Measurements from ENCODE around the gene C10orf105. TPM values are rescaled to one million over a fixed set of nuclear protein-coding genes. Genes with fewer than 3 reads are reported as not detected.
A peak's percentile ranks its signal among the peaks of the same experiment; 100 is the strongest.

The C10orf105 gene
- total RNA-seq, 1 donor from 2014 or later: not detected

DNA sequence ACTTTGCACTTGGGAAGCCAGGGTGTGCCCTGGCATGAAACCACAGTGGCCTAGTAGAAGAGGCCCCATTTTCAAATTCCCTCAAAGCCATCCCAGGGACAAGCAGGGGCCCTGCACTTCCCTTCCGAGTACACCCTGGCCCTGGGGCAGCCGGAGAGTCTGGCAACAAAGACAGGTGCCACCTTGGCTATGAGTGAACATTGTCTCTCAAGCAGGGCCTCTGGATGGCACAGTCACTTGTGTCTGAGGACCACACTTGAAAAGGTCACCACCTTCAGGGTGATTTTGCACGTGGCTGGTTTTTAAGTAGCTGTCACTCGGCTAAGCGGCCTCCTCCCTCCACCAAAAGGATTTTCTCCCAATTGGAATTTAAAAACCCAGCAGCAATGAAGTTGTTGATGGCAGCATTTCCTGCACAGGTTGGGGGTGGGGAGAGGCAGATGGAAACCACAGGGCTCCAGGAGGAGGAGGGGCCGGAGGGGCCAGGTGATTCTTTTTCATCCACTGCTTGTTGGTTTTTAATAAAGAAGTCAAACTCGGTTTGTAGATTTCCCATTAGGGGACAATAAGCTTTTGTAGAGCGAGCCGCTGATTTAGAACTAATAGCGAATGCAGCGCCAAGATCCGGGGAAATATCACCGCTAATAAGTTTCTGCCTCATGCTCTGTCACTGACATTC, 33.9 kb downstream of the C10orf105 start:
- DNase-seq (no peak), ATAC-seq (ENCODE audit: low read depth) (no peak)
- peaks cover 4% of the 10 kb centered on the region for H3K4me1 Mint-ChIP-seq
- H3K9me3 Mint-ChIP-seq: peaks cover 3% of the 10 kb centered on the region
- POLR2A ChIA-PET: no interaction called here
- CTCF ChIA-PET: no interaction called here
- intact Hi-C loops (cut with micrococcal nuclease): no loop called here
- no peaks in the 10 kb centered on the region for H3K27me3 Mint-ChIP-seq
- H3K4me3 Mint-ChIP-seq: no peak overlapping the region
- TF ChIP-seq, protein P1, sequence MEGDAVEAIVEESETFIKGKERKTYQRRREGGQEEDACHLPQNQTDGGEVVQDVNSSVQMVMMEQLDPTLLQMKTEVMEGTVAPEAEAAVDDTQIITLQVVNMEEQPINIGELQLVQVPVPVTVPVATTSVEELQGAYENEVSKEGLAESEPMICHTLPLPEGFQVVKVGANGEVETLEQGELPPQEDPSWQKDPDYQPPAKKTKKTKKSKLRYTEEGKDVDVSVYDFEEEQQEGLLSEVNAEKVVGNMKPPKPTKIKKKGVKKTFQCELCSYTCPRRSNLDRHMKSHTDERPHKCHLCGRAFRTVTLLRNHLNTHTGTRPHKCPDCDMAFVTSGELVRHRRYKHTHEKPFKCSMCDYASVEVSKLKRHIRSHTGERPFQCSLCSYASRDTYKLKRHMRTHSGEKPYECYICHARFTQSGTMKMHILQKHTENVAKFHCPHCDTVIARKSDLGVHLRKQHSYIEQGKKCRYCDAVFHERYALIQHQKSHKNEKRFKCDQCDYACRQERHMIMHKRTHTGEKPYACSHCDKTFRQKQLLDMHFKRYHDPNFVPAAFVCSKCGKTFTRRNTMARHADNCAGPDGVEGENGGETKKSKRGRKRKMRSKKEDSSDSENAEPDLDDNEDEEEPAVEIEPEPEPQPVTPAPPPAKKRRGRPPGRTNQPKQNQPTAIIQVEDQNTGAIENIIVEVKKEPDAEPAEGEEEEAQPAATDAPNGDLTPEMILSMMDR (IDR thresholded peaks at IDR 0.05): no peak
- no peaks in the 10 kb centered on the region for H3K36me3 Mint-ChIP-seq (ENCODE audit: low read depth)
- no peak overlapping the region for H3K27ac Mint-ChIP-seq

DNA sequence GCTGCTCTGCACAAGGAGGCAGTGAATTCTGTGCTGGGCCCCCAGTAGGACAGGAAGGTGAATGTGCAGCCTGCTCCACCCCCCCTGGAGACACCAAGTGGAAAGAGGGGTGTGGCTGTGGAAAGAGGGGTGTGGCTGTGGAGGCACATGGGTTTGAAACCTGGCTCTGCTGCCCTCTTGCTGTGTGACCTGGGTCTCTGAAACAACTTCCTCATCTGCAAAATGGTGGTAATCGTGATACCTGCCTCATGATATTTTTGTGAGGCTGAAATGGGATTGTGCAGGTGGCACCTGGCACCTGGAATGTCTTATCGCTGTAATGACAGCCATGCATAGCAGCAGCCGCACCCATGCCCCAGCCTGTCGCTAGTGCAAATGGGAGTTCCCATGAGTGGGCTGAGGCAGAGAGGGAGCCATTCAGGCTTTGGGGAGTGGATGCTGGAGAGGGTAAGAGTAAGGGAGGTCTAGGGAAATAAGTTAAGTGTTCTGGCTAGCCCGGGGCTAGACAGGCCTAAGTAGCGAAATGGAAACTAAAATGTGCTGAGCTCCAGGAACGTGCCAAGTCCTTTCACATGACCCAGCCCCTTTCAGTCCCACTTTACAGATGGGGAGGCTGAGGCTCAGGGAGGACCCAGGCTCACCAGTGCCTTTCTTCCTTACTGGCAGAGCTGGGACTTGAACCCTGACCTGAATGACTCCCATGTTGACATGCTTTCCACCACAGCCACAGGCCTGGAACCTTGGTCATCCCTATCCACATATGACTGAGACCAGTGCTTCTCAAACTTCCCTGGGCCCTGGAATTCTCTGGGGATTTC, 35.0 kb downstream of the C10orf105 start:
- CTCF ChIA-PET: no interaction called here
- no peak overlapping the region for H3K27ac Mint-ChIP-seq

DNA sequence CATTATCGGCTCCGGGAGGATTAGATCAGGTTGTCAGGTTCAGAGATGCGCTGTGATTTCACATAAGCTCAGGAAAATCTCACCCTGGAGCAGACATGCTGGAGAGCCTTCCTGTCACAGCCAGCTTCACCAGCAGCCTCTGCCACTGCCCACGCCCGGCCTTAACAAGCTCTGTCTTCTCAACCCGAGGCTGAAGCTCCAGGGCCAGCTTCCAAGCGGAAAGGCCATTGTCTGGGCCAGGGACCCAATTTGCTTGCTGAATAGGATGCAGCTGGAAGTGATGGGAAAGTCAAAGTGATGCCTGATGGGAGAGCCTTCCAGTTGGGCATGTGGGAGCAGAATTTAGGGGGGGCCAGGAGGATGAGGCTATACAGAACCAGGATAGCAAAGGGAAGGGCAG, 36.3 kb downstream of the C10orf105 start:
- CTCF ChIA-PET: no interaction called here
- DNase-seq (no peak), ATAC-seq (ENCODE audit: low read depth) (no peak)
- intact Hi-C loops (cut with micrococcal nuclease): no loop called here
- H3K4me1 Mint-ChIP-seq: peaks cover 4% of the 10 kb centered on the region
- peaks cover 3% of the 10 kb centered on the region for H3K27me3 Mint-ChIP-seq
- no peaks in the 10 kb centered on the region for H3K36me3 Mint-ChIP-seq (ENCODE audit: low read depth)
- H3K9me3 Mint-ChIP-seq: peaks cover 3% of the 10 kb centered on the region
- TF ChIP-seq, protein P1 (IDR thresholded peaks at IDR 0.05): no peak
- no peak overlapping the region for H3K27ac Mint-ChIP-seq
- POLR2A ChIA-PET: no interaction called here
- H3K4me3 Mint-ChIP-seq: no peak overlapping the region

More for the DNA sequence above, 35.0 kb downstream of the C10orf105 start:
- DNase-seq (no peak), ATAC-seq (ENCODE audit: low read depth) (peak; percentile 52)
- Mint-ChIP-seq H3K36me3 (ENCODE audit: low read depth) (no peaks in the 10 kb centered on the region), H3K9me3 (peaks cover 3% of the 10 kb centered on the region), H3K4me1 (peaks cover 4% of the 10 kb centered on the region), H3K4me3 (no peak overlapping the region), H3K27me3 (peaks cover 3% of the 10 kb centered on the region)
- TF ChIP-seq, protein P1 (IDR thresholded peaks at IDR 0.05): no peak
- POLR2A ChIA-PET: no interaction called here
- intact Hi-C loops (cut with micrococcal nuclease): no loop called here

DNA sequence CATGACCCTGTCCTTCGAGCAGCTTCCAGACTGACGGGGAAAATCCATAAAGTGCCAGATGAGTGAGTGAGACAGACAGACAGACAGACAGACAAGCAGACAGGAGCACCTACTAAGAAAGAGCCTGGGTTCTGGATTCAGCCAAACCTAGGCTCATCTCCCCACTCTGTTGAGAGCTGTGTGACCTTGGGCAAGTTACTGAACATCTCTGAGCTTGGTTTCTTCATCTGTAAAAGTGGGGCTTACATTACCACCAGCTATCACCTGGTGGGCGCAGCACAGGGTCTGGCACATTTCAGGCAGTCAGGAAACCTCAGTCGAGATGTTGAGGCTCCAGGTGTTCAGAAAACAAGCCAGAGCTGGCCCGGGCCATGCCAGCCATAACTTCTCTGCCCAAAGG, 37.6 kb downstream of the C10orf105 start:
- ChIA-PET POLR2A (no interaction called here), CTCF (no interaction called here)
- Mint-ChIP-seq H3K9me3 (no peaks in the 10 kb centered on the region), H3K4me3 (no peak overlapping the region), H3K4me1 (peaks cover 4% of the 10 kb centered on the region), H3K36me3 (ENCODE audit: low read depth) (no peaks in the 10 kb centered on the region), H3K27ac (no peak overlapping the region), H3K27me3 (peaks cover 6% of the 10 kb centered on the region)
- intact Hi-C loops (cut with micrococcal nuclease): no loop called here
- DNase-seq (no peak), ATAC-seq (ENCODE audit: low read depth) (no peak)
- TF ChIP-seq, protein P1 (IDR thresholded peaks at IDR 0.05): no peak

DNA sequence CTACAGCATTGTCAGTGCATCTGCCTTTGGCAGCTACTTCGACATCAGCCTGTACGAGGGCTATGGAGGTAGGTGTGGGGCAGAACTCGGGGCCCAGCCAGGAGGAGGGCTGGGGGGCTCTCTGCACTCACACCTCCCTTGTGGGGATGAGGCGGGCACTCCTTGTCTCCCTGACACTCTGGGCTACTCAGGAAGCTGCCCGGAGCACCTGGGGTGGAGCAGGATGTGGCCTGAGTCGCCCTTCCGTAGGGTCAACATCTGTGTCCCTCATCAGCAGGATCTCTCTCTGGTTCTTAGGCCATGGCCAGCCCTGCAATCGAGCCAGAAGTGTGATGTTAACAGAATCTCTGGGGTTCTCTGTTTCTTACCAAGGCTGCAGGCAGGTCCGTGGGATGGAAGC, 40.2 kb downstream of the C10orf105 start:
- intact Hi-C loops (cut with micrococcal nuclease): no loop called here
- ChIA-PET CTCF (no interaction called here), POLR2A (no interaction called here)
- ATAC-seq (ENCODE audit: low read depth) (no peak), DNase-seq (no peak)
- H3K27ac Mint-ChIP-seq: no peak overlapping the region
- TF ChIP-seq, protein P1 (IDR thresholded peaks at IDR 0.05): no peak
- H3K9me3 Mint-ChIP-seq: no peaks in the 10 kb centered on the region
- H3K36me3 Mint-ChIP-seq (ENCODE audit: low read depth): no peaks in the 10 kb centered on the region
- H3K27me3 Mint-ChIP-seq: peaks cover 6% of the 10 kb centered on the region
- peaks cover under 1% of the 10 kb centered on the region for H3K4me1 Mint-ChIP-seq
- no peak overlapping the region for H3K4me3 Mint-ChIP-seq
